GM23248 (cell line): ENCODE measurements around the gene JPT2. TPM values are rescaled to one million over a fixed set of nuclear protein-coding genes. Genes with fewer than 3 reads are reported as not detected.

Source experiments
- DNase-seq: peaks from one replicate; pipeline ENCODE4 v3.0.0-alpha.2; 2015
- H2AFZ ChIP-seq: fragments of 200-600 bp; sonication (generic); 2 replicates; pipeline ENCODE4 v1.6.1; 2016; ENCODE audit warnings: antibody characterized with exemption
- H3F3A ChIP-seq: fragments of 200-600 bp; sonication (generic); 2 replicates; pipeline ENCODE4 v1.6.1; 2016; ENCODE audit warnings: mild to moderate bottlenecking, antibody characterized with exemption, mixed run types; ENCODE audit not compliant: insufficient read depth
- H3K27ac ChIP-seq: fragments of 200-600 bp; sonication (generic); 2 replicates; pipeline ENCODE4 v1.5.1; 2016; ENCODE audit warnings: mild to moderate bottlenecking
- H3K27me3 ChIP-seq: fragments of 200-600 bp; sonication (generic); replicated peaks from 2 replicates; pipeline ENCODE4 v1.6.1; 2016; ENCODE audit warnings: mild to moderate bottlenecking; ENCODE audit not compliant: insufficient read depth
- H3K36me3 ChIP-seq: fragments of 200-600 bp; sonication (generic); 2 replicates; pipeline ENCODE4 v1.6.1; 2016; ENCODE audit warnings: low read depth, mild to moderate bottlenecking
- H3K4me1 ChIP-seq: fragments of 200-600 bp; sonication (generic); 2 replicates; pipeline ENCODE4 v1.6.1; 2016; ENCODE audit warnings: mild to moderate bottlenecking; ENCODE audit not compliant: insufficient read depth
- H3K4me2 ChIP-seq: fragments of 200-600 bp; sonication (generic); one replicate; pipeline ENCODE4 v1.6.1; 2016; ENCODE audit warnings: mild to moderate bottlenecking; ENCODE audit not compliant: unreplicated experiment
- H3K4me3 ChIP-seq: fragments of 200-600 bp; sonication (generic); 2 replicates; pipeline ENCODE4 v1.5.1; 2016; ENCODE audit warnings: mild to moderate bottlenecking
- H3K79me2 ChIP-seq: fragments of 200-600 bp; sonication (generic); 2 replicates; pipeline ENCODE4 v1.6.1; 2016; ENCODE audit warnings: mild to moderate bottlenecking; ENCODE audit not compliant: insufficient read depth
- H3K9ac ChIP-seq: fragments of 200-600 bp; sonication (generic); 2 replicates; pipeline ENCODE4 v1.6.1; 2016; ENCODE audit warnings: mild to moderate bottlenecking
- H3K9me2 ChIP-seq: fragments of 200-600 bp; sonication (generic); 2 replicates; pipeline ENCODE4 v1.6.1; 2016; ENCODE audit warnings: mixed run types, mild to moderate bottlenecking, moderate library complexity; ENCODE audit not compliant: insufficient read depth
- H3K9me3 ChIP-seq: fragments of 200-600 bp; sonication (generic); one replicate; pipeline ENCODE4 v1.6.1; 2017; ENCODE audit warnings: low read depth
- H4K20me1 ChIP-seq: fragments of 200-600 bp; sonication (generic); 2 replicates; pipeline ENCODE4 v1.6.0; 2016; ENCODE audit not compliant: insufficient read depth
- EZH2 ChIP-seq: fragments of 200-600 bp; sonication (generic); IDR thresholded peaks from 2 replicates; pipeline ENCODE4 v1.6.1; 2018; ENCODE audit warnings: antibody characterized with exemption, mild to moderate bottlenecking; ENCODE audit not compliant: insufficient read depth, poor library complexity, severe bottlenecking
- EZH2phosphoT487 ChIP-seq: fragments of 200-600 bp; sonication (generic); IDR thresholded peaks from 2 replicates; pipeline ENCODE4 v1.6.1; 2018; ENCODE audit warnings: antibody characterized with exemption, moderate library complexity, mild to moderate bottlenecking, low read depth; ENCODE audit not compliant: insufficient read depth
- WGBS, 2 experiments: methylation state at CpG; one replicate each; pipeline ENCODE4 v1.1.6; 2015 to 2017; ENCODE audit warnings: low lambda C conversion rate in 2 of 2, low coverage in 1 of 2; ENCODE audit errors: missing lambda C conversion rate in 2 of 2; 5-methylcytosine and 5-hydroxymethylcytosine counted together
- in situ Hi-C: fragments of 300-500 bp; cut with MboI; formaldehyde crosslinking; loops from 2 replicates; pipeline ENCODE4 v1.15.0; 2020
- polyA plus RNA-seq: library from polyadenylated mRNA; unstranded; fragments of >200 nt; fragmentation: Nextera tagmentation; extraction: Ambion mirVana; gene quantifications from 2 replicates; pipeline ENCODE4 v1.2.1, GENCODE V29; 2016
- total RNA-seq: library from RNA; depleted of rRNA; stranded (reverse); fragments of >200 nt; shearing (Covaris generic); gene quantifications from 2 replicates; pipeline ENCODE4 v1.2.3, GENCODE V29; 2014

The JPT2 gene
- total and polyA plus RNA-seq, 2 experiments from 2014 or later, result 8.0 to 51.8 TPM

DNA sequence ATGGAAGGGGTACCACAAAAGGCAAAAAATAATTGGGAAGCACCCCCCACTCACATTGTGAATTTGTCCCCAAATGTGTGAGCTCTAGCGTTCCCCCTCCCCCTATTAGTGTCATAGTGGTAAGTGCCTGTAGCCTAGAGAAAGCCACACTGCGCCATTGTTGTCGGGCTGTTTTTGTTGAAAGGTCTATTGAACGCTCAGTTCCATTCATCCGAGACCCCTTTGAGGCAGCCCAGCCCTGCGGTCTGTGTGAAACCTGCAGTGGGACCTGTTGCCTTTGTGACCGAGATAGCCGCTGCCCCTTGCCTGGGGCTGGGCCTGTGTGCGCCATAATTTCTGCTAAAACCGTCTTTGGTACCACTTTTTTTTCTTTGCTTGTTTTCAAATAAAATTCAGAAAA lies 3.0 kb downstream of the JPT2 start:
- Histone ChIP-seq H3K4me3 (no peak overlapping the region), H3F3A (peaks cover 14% of the 10 kb centered on the region; the same call in 1 of the 2 replicates), H3K4me2 (no peak overlapping the region), H4K20me1 (0 out of 2 replicates have a peak, but pooled peaks cover 1% of the 10 kb centered on the region), H3K9me3 (no peaks in the 10 kb centered on the region), H3K9me2 (no peaks in the 10 kb centered on the region), H3K27ac (no peak overlapping the region), H3K4me1 (0 out of 2 replicates have a peak, but pooled peaks cover 5% of the 10 kb centered on the region), H3K79me2 (peaks cover 76% of the 10 kb centered on the region), H2AFZ (no peak overlapping the region), H3K27me3 (no peaks in the 10 kb centered on the region), H3K36me3 (peaks cover 12% of the 10 kb centered on the region; the same call in 1 of the 2 replicates), H3K9ac (no peak overlapping the region)
- DNase-seq, result no peak
- in situ Hi-C loops, result no loop called here
- 95 to 96% methylated on average over 10 of the region's 10 CpGs for WGBS, 2 experiments
- TF ChIP-seq EZH2phosphoT487 (no peak), EZH2 (no peak)

DNA sequence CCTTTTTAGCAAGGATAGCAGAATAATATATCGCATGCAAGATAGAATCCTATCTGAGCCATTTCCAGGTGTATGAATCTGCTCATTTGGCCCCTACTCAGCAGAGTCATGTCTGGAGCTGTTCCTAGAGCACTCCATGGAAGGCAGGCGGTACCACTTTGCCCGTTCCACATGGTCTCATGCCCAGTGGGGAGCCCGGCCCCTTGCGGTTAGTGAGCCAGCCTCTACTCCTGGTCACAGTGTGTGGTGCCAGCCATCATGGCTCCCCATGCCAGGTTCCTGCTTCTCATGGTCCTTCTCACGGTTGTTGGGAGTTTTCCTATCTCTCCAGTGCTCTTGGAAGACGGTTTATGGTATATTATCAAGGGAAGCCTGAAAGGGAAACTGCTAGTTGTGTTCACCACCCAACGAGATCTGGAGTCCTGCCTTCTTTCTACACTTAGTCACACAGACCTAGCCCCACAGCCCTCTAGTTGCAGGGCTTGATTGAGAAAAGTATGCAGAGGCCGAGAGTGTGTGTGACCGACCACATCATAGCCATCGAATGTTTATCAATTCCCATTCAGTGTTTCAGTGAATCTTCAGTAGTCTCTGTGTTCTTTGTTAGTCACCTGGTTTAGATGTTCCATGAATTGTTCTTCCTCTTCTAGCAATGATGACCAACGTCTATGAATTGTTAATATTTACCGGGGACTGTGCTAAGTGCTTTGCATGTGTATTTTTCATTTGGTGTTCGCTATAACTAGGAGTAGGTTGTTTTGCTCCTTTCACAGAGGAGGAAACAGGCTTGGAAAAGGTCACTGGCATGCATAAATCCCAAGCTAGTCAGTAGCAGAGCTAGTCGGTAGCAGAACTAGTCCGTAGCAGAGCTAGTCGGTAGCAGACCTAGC lies 9.6 kb downstream of the JPT2 start:
- in situ Hi-C loops, result no loop called here
- H3K4me2 ChIP-seq, result no peak overlapping the region
- H2AFZ ChIP-seq, result no peak overlapping the region
- peaks cover 11% of the 10 kb centered on the region for H3K4me1 ChIP-seq
- no peak overlapping the region for H3K9ac ChIP-seq
- peaks cover 84% of the 10 kb centered on the region for H3K79me2 ChIP-seq
- peaks cover 34% of the 10 kb centered on the region for H3K36me3 ChIP-seq
- WGBS, 2 experiments, result 89 to 92% methylated on average over 17 of the region's 17 CpGs
- no peak overlapping the region for H3K4me3 ChIP-seq
- DNase-seq, result no peak
- no peaks in the 10 kb centered on the region for H3K9me2 ChIP-seq
- no peaks in the 10 kb centered on the region for H3K27me3 ChIP-seq
- no peaks in the 10 kb centered on the region for H4K20me1 ChIP-seq
- TF ChIP-seq EZH2 (no peak), EZH2phosphoT487 (no peak)
- H3K9me3 ChIP-seq, result no peaks in the 10 kb centered on the region
- peaks cover 20% of the 10 kb centered on the region for H3F3A ChIP-seq
- no peak overlapping the region for H3K27ac ChIP-seq

GRCh38 chr16:1688807-1689560 lies 10.9 kb downstream of the JPT2 start:
- Histone ChIP-seq H2AFZ (no peak overlapping the region), H3K9ac (no peak overlapping the region), H3K4me2 (no peak overlapping the region), H3K27ac (no peak overlapping the region), H3K36me3 (peaks cover 43% of the 10 kb centered on the region), H3K9me3 (no peaks in the 10 kb centered on the region), H3F3A (peaks cover 21% of the 10 kb centered on the region), H3K27me3 (no peaks in the 10 kb centered on the region), H3K4me1 (peaks cover 11% of the 10 kb centered on the region), H3K4me3 (no peak overlapping the region), H3K79me2 (peaks cover 84% of the 10 kb centered on the region), H4K20me1 (no peaks in the 10 kb centered on the region), H3K9me2 (no peaks in the 10 kb centered on the region)
- in situ Hi-C loops, result no loop called here
- no peak for DNase-seq
- 85 to 88% methylated on average over 10 of the region's 10 CpGs for WGBS, 2 experiments
- no peak for TF ChIP-seq EZH2phosphoT487
- TF ChIP-seq EZH2, result no peak

- no peak overlapping the region for H3K4me2 ChIP-seq
- H4K20me1 ChIP-seq, result no peaks in the 10 kb centered on the region
- 94 to 97% methylated on average over 13 of the region's 13 CpGs for WGBS, 2 experiments
- no peak for DNase-seq
- no peaks in the 10 kb centered on the region for H3K27me3 ChIP-seq
- H3K9me3 ChIP-seq, result no peaks in the 10 kb centered on the region
- H3K27ac ChIP-seq, result no peak overlapping the region
- in situ Hi-C loops, result no loop called here
- H2AFZ ChIP-seq, result no peak overlapping the region
- H3K4me3 ChIP-seq, result no peak overlapping the region
- peaks cover 11% of the 10 kb centered on the region for H3K4me1 ChIP-seq
- no peaks in the 10 kb centered on the region for H3K9me2 ChIP-seq
- peaks cover 82% of the 10 kb centered on the region for H3K79me2 ChIP-seq
- H3K9ac ChIP-seq, result no peak overlapping the region
- H3K36me3 ChIP-seq, result peaks cover 45% of the 10 kb centered on the region
- TF ChIP-seq EZH2 (no peak), EZH2phosphoT487 (no peak)
- peaks cover 21% of the 10 kb centered on the region for H3F3A ChIP-seq
These were observed 11.8 kb downstream of the JPT2 start for GRCh38 chr16:1689853-1690252.
